Fibroblast of skin of abdomen (primary cell): Measurements from ENCODE around the gene HSF5.
"Not testable (repeated sequence)": the region's sequence is repeated elsewhere in the genome, so short reads cannot be mapped to it uniquely, and the experiment has no call there.

Experiments used
- DNase-seq: peaks from one replicate; pipeline ENCODE4 v3.0.0-alpha.2; 2013

The HSF5 gene

GRCh38 chr17:58515286-58515685 is 27.1 kb upstream of the HSF5 start:
- no peak for DNase-seq

GRCh38 chr17:58514770-58515157 is 26.6 kb upstream of the HSF5 start:
- DNase-seq: no peak

- DNase-seq: peak; percentile 79
These were observed 26.0 kb upstream of the HSF5 start, which contains the start of gene MTMR4 for GRCh38 chr17:58513965-58514769. Gene MTMR4, minus strand, starts transcription at chr17:58514638. Its CDS starts 231 bp downstream, at chr17:58514407.

- DNase-seq: no peak
These were observed 25.2 kb upstream of the HSF5 start for GRCh38 chr17:58513267-58513964.

GRCh38 chr17:58510075-58510474 is 21.9 kb upstream of the HSF5 start:
- no peak for DNase-seq

- no peak for DNase-seq
These were observed 20.3 kb upstream of the HSF5 start for GRCh38 chr17:58508341-58509067.

GRCh38 chr17:58507123-58507634 is 19.0 kb upstream of the HSF5 start:
- DNase-seq: no peak

- DNase-seq: no peak
These were observed 18.3 kb upstream of the HSF5 start for GRCh38 chr17:58506354-58507080.

GRCh38 chr17:58504826-58505351 is 16.7 kb upstream of the HSF5 start:
- no peak for DNase-seq

GRCh38 chr17:58503866-58504265 is 15.7 kb upstream of the HSF5 start:
- DNase-seq: no peak

- DNase-seq: not testable (repeated sequence)
These were observed 14.9 kb upstream of the HSF5 start for GRCh38 chr17:58503134-58503533.

- no peak for DNase-seq
These were observed 13.2 kb upstream of the HSF5 start for GRCh38 chr17:58501451-58501850.

- no peak for DNase-seq
These were observed 10.1 kb upstream of the HSF5 start for GRCh38 chr17:58498177-58498828.

- DNase-seq: no peak
These were observed 5.3 kb upstream of the HSF5 start for GRCh38 chr17:58493506-58493905.

GRCh38 chr17:58492238-58493121 is 4.3 kb upstream of the HSF5 start:
- no peak for DNase-seq

GRCh38 chr17:58491510-58492045 is 3.4 kb upstream of the HSF5 start:
- no peak for DNase-seq

GRCh38 chr17:58488428-58488890 is 251 bp upstream of the HSF5 start:
- no peak for DNase-seq

- no peak for DNase-seq
These were observed 3.6 kb downstream of the HSF5 start for GRCh38 chr17:58484600-58484999.

- DNase-seq: not testable (repeated sequence)
These were observed 6.4 kb downstream of the HSF5 start for GRCh38 chr17:58481798-58482197.

GRCh38 chr17:58480090-58480489 is 8.1 kb downstream of the HSF5 start:
- DNase-seq: no peak
